ENCODE data around the gene MYO3B.
"Not testable (repeated sequence)": the region's sequence is repeated elsewhere in the genome, so short reads cannot be mapped to it uniquely, and the experiment has no call there.

MYO3B gene

GRCh38 chr2:170660409-170660808 lies 482.5 kb downstream of the MYO3B start:
- no peak for DNase-seq

GRCh38 chr2:170665743-170666142 lies 487.8 kb downstream of the MYO3B start:
- DNase-seq = no peak

- DNase-seq = no peak
These were observed 492.0 kb downstream of the MYO3B start for GRCh38 chr2:170669909-170670308.

- DNase-seq = no peak
These were observed 492.7 kb downstream of the MYO3B start for GRCh38 chr2:170670651-170671050.

- no peak for DNase-seq
These were observed 493.1 kb downstream of the MYO3B start for GRCh38 chr2:170671079-170671478.

- not testable (repeated sequence) for DNase-seq
These were observed 496.3 kb downstream of the MYO3B start for GRCh38 chr2:170674282-170674681.

- no peak for DNase-seq
These were observed 497.8 kb downstream of the MYO3B start for GRCh38 chr2:170675701-170676100.

GRCh38 chr2:170679607-170680079 lies 501.7 kb downstream of the MYO3B start:
- no peak for DNase-seq

GRCh38 chr2:170680172-170680941 lies 502.4 kb downstream of the MYO3B start:
- DNase-seq = no peak

- DNase-seq = no peak
These were observed 503.4 kb downstream of the MYO3B start for GRCh38 chr2:170681311-170681710.

GRCh38 chr2:170685591-170685990 lies 507.6 kb downstream of the MYO3B start:
- no peak for DNase-seq

GRCh38 chr2:170689481-170689880 lies 511.5 kb downstream of the MYO3B start:
- no peak for DNase-seq

GRCh38 chr2:170690640-170691039 lies 512.7 kb downstream of the MYO3B start:
- DNase-seq = no peak

- DNase-seq = no peak
These were observed 516.4 kb downstream of the MYO3B start for GRCh38 chr2:170694316-170694715.

- DNase-seq = no peak
These were observed 517.8 kb downstream of the MYO3B start for GRCh38 chr2:170695521-170696410.

GRCh38 chr2:170696948-170697347 lies 519.0 kb downstream of the MYO3B start:
- DNase-seq = no peak

- no peak for DNase-seq
These were observed 523.1 kb downstream of the MYO3B start for GRCh38 chr2:170701011-170701410.

- no peak for DNase-seq
These were observed 526.0 kb downstream of the MYO3B start for GRCh38 chr2:170703776-170704476.

Measured in hematopoietic multipotent progenitor cell treated with erythropoietin and hydrocortisone succinate and interleukin-3 and kit ligand, for 8 days (in vitro differentiated cells).